Lower leg skin (tissue), 4 donors: ENCODE data around the gene TTYH3. TPM values are rescaled to one million over a fixed set of nuclear protein-coding genes. Genes with fewer than 3 reads are reported as not detected.
A peak's percentile ranks its signal among the peaks of the same experiment; 100 is the strongest.

Source experiments
- DNase-seq, 2 donors: peaks; one replicate each; pipeline ENCODE4 v3.0.0-alpha.2; 2019; ENCODE audit warnings: low spot score in 2 of 2
- H3K4me3 ChIP-seq: fragments of 200-600 bp; sonication (generic); 2 replicates; pipeline ENCODE4 v1.5.1; 2017; ENCODE audit warnings: mild to moderate bottlenecking, low read depth; ENCODE audit not compliant: poor library complexity, severe bottlenecking
- CTCF ChIP-seq, 3 donors: fragments of 450-650 bp; IDR thresholded peaks; one replicate each; pipeline ENCODE4 v1.5.1; 2016; ENCODE audit warnings: antibody characterized with exemption in 3 of 3, mild to moderate bottlenecking in 3 of 3, moderate library complexity in 2 of 3
- POLR2A ChIP-seq, 2 donors: fragments of 450-650 bp; IDR thresholded peaks; one replicate each; pipeline ENCODE4 v1.6.1; 2016 to 2017; ENCODE audit warnings: antibody characterized with exemption in 2 of 2, mild to moderate bottlenecking in 1 of 2, moderate library complexity in 1 of 2
- WGBS, 2 donors: methylation state at CpG; one replicate each; pipeline ENCODE4 v1.1.5; 2018; 5-methylcytosine and 5-hydroxymethylcytosine counted together
- intact Hi-C: fragments of 100-400 bp; cut with DNase I; formaldehyde crosslinking; loops from one replicate; pipeline ENCODE4 v1.15.0; 2023; ENCODE audit warnings: low total_unique reads
- total RNA-seq, 4 donors: library from RNA; depleted of rRNA; stranded (reverse); fragments of >200 nt; gene quantifications; one replicate each; pipeline ENCODE4 v1.1.0, GENCODE V29; 2016

The TTYH3 gene
- total RNA-seq, 4 donors from 2014 or later = 7.9 to 18.0 (median 13.9) TPM

- DNase-seq = no peak
- intact Hi-C loops = no loop called here
- WGBS, 2 donors = 34 to 44% methylated on average over 20 to 21 of the region's 21 CpGs
- H3K4me3 ChIP-seq = no peak overlapping the region
- TF ChIP-seq POLR2A (IDR thresholded peaks at IDR 0.05) = no peak
- TF ChIP-seq CTCF (IDR thresholded peaks at IDR 0.05) = no peak
Measured at GRCh38 chr7:2629746-2630681, 1.8 kb upstream of the TTYH3 start.

- peak overlapping the region; percentile 67 for H3K4me3 ChIP-seq
- DNase-seq = peak; percentile 52 to 92
- intact Hi-C loops = no loop called here
- no peak for TF ChIP-seq POLR2A (IDR thresholded peaks at IDR 0.05)
- TF ChIP-seq CTCF (IDR thresholded peaks at IDR 0.05) = no peak
- 1 to 5% methylated on average over 15 to 32 of the region's 35 CpGs for WGBS, 2 donors
Measured at GRCh38 chr7:2632733-2633537, 1.1 kb downstream of the TTYH3 start.

DNA sequence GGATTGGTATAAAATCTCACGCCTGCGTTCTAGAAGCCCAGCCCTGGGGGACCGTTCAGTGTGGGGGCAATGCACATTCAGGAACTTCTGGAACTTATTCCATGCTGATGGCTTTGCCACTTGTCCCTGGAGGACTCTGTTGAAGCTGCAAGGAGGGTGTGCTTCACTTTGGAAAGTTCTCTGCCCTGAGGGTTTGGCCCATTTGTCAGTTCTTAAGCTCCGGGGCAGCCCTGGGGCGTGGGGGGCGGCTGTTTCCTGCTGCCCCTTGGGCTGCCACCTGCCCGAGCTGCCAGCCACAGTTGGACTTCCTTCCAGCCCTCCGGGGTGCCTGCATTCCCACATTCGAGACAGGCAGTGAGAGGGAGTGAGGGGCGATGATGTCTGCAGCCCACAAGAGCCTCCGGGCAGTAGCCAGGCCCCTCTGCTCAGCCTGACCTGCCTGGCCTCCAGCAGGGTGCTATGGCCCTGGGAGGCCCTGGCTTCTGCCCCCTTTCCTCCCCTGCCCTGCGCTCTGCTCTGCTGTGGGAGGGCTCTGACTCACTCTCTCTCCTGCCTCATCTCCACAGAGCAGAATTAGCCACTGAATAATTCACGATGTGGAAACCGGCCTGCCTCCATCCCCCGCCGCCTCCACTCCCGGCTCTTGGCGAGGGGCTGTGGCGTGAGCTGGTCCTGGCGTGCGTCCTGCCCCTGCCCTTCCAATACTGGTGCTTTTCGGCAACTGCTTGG, 1.9 kb downstream of the TTYH3 start:
- DNase-seq = no peak
- TF ChIP-seq POLR2A (IDR thresholded peaks at IDR 0.05) (no peak), CTCF (IDR thresholded peaks at IDR 0.05) (no peak)

DNA sequence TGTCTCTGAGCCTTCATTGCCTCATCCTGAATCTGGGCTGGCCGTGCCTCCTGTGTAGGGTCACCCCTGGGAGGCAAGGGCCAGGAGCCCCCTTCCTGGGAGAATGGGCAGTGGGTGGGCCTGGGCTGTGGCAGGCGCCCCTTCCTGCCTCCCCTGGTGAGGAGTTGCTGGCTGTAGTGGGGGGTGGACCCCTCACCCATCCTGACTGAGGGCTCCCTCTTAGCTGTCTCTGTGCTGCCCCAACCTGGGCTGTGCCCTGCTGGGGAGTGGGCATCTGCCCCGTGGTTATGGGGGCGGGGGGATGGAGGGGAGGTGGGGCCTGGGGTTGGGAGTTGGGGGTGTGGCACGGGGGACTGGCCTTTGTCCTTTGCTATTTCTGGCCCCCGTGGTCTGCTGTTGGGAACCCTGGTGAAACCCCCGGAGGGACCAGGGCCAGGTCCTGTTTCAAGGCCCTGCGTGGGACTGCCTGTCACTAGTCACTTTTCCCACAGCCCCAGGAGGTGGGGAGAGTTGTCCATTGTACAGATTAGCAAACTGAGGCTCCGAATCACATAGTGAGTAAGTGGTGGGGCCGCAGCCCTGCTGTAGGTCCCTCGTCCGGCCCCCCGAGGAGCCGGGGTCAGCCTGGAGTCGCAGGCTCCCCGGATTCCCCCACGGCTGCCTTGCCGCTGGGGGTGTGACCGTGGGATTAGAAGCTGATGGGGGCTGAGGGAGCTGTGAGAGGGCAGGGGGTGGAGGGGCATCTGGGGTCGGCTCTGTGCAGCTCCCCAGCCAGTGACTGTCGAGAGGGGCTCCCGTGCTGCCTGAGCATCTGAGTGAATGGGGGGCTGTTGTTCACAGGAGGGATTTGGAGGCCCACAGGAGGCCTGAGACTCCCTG, 2.7 kb downstream of the TTYH3 start:
- no peak overlapping the region for H3K4me3 ChIP-seq

More for the DNA sequence above, 1.9 kb downstream of the TTYH3 start:
- H3K4me3 ChIP-seq = no peak overlapping the region
- WGBS, 2 donors = 6 to 8% methylated on average over 11 to 21 of the region's 22 CpGs
- intact Hi-C loops = no loop called here

More for the DNA sequence above, 2.7 kb downstream of the TTYH3 start:
- no peak for DNase-seq
- no peak for TF ChIP-seq POLR2A (IDR thresholded peaks at IDR 0.05)
- no peak for TF ChIP-seq CTCF (IDR thresholded peaks at IDR 0.05)
- intact Hi-C loops = no loop called here
- 67 to 83% methylated on average over 13 to 20 of the region's 22 CpGs for WGBS, 2 donors
